SK-N-SH (cell line): ENCODE measurements around the gene NR5A2.

Experiments
- CTCF ChIP-seq: fragments of 200-600 bp; sonication (generic); IDR thresholded peaks from 2 replicates; pipeline ENCODE4 v1.6.1; 2017; ENCODE audit warnings: antibody characterized with exemption, mild to moderate bottlenecking, moderate library complexity
- ELF1 ChIP-seq: IDR thresholded peaks from 2 replicates; pipeline ENCODE4 v1.4.0; 2012
- EP300 ChIP-seq, 2 experiments: IDR thresholded peaks; 2 replicates each; pipeline versions ENCODE4 v1.4.0 to v1.6.1; 2012; ENCODE audit warnings: borderline replicate concordance in 1 of 2, low read depth in 1 of 2, low read length in 1 of 2
- FOSL2 ChIP-seq: IDR thresholded peaks from 2 replicates; pipeline ENCODE4 v1.4.0; 2012; ENCODE audit warnings: low read depth, mild to moderate bottlenecking, moderate library complexity, borderline replicate concordance
- FOXM1 ChIP-seq: IDR thresholded peaks from 2 replicates; pipeline ENCODE4 v1.4.0; 2012; ENCODE audit warnings: low read depth, mild to moderate bottlenecking
- MAX ChIP-seq: IDR thresholded peaks from 2 replicates; pipeline ENCODE4 v1.4.0; 2012; ENCODE audit warnings: low read depth
- POLR2AphosphoS5 ChIP-seq: IDR thresholded peaks from 2 replicates; pipeline ENCODE4 v1.6.1; 2012; ENCODE audit warnings: low read depth, low read length
- SIN3A ChIP-seq: IDR thresholded peaks from 2 replicates; pipeline ENCODE4 v1.6.1; 2012; ENCODE audit warnings: low read depth, mild to moderate bottlenecking, low read length, moderate library complexity, borderline replicate concordance
- SMC3 ChIP-seq: IDR thresholded peaks from 2 replicates; pipeline ENCODE4 v1.6.1; 2012; ENCODE audit warnings: low read depth, low read length, improper control_type of control experiment

GRCh38 chr1:200030791-200031190, 3.3 kb downstream of the NR5A2 start:
- no peak for TF ChIP-seq POLR2AphosphoS5
- TF ChIP-seq SIN3A: no peak
- TF ChIP-seq CTCF: no peak
- TF ChIP-seq FOXM1: no peak
- TF ChIP-seq EP300 (IDR thresholded peaks at IDR 0.05; ENCODE audit: borderline replicate concordance in 1 of 2, low read depth in 1 of 2, low read length in 1 of 2): no peak
- TF ChIP-seq ELF1: no peak
- no peak for TF ChIP-seq FOSL2
- no peak for TF ChIP-seq SMC3
- TF ChIP-seq MAX: no peak
